IPS-15b (cell line): ENCODE measurements around the gene TEAD4.

Source experiments
- H3K27me3 ChIP-seq: one replicate; pipeline ENCODE4 v1.6.1; 2013; ENCODE audit warnings: low read length; ENCODE audit not compliant: control insufficient read depth, insufficient read depth
- H3K36me3 ChIP-seq: one replicate; pipeline ENCODE4 v1.6.1; 2013; ENCODE audit warnings: low read length; ENCODE audit not compliant: control insufficient read depth, insufficient read depth
- H3K4me1 ChIP-seq: one replicate; pipeline ENCODE4 v1.6.1; 2013; ENCODE audit warnings: mild to moderate bottlenecking, low read length; ENCODE audit not compliant: control insufficient read depth, insufficient read depth
- H3K4me3 ChIP-seq: one replicate; pipeline ENCODE4 v1.5.1; 2013; ENCODE audit warnings: low read depth, low read length
- H3K9ac ChIP-seq: one replicate; pipeline ENCODE4 v1.6.1; 2013; ENCODE audit warnings: low read depth, mild to moderate bottlenecking, low read length
- H3K9me3 ChIP-seq: one replicate; pipeline ENCODE4 v1.6.1; 2013; ENCODE audit warnings: mild to moderate bottlenecking, low read length; ENCODE audit not compliant: control insufficient read depth, insufficient read depth

Gene TEAD4

DNA sequence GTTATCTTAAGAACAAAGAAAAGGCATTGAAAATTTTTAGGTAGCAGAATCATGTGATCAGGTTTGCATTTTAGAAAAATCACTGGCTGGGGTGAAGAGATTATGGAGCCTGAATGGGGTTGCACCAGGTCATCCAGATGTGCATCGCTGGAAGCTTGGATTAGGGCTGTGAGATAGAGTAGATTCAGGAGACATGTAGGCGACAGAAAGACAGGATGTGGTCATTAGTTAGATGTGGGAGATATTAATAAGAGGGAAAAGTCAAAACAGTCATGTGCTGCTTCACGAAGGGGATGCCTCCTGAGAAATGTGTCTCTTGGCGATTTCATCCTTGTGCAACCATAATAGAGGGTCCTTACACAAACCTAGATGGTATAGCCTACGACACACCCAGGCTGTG, 25.1 kb downstream of the TEAD4 start:
- peaks cover 23% of the 10 kb centered on the region for H3K36me3 ChIP-seq
- no peak overlapping the region for H3K4me3 ChIP-seq
- no peaks in the 10 kb centered on the region for H3K27me3 ChIP-seq
- H3K4me1 ChIP-seq = no peaks in the 10 kb centered on the region
- H3K9ac ChIP-seq = no peak overlapping the region
- H3K9me3 ChIP-seq = no peaks in the 10 kb centered on the region

DNA sequence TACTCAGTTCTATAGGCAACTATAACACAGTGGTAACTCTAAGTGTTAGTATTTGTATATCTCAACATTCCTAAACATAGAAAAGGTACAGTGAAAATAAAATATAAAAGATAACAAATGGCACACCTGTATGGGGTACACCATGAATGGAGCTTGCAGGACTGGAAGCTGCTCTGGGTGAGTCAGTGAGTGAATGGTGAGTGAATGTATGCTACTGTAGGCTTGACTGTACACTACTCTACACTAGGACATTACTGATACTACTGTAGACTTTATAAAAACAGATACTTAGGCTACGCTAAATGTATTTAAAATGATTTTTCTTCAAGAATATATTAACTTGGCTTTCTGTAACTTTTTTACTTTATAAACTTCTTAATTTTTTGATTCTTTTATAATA, 25.5 kb downstream of the TEAD4 start:
- H3K27me3 ChIP-seq = no peaks in the 10 kb centered on the region
- H3K9me3 ChIP-seq = peaks cover 1% of the 10 kb centered on the region
- no peaks in the 10 kb centered on the region for H3K4me1 ChIP-seq
- H3K4me3 ChIP-seq = no peak overlapping the region
- H3K36me3 ChIP-seq = peaks cover 18% of the 10 kb centered on the region
- H3K9ac ChIP-seq = no peak overlapping the region

DNA sequence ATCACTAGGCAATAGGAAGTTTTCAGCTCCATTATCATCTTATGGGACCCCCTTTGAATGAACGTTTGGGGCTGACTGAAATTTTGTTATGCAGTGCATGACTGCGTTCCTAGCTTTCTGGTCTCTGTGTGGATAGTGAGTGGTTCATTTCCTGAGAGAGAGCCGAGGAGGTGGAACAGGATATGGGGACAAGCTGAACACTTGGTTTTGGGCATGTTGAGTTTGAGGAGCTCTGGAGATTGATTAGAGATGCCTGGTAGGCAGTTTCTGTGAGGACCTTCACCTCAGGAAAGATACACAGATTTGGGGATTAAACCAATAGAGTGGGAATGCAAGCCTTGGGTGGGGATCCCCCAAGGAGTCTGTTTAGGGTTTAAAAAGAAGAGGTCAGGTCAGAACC, 27.7 kb downstream of the TEAD4 start:
- Histone ChIP-seq H3K36me3 (peaks cover 6% of the 10 kb centered on the region), H3K9ac (no peak overlapping the region)

DNA sequence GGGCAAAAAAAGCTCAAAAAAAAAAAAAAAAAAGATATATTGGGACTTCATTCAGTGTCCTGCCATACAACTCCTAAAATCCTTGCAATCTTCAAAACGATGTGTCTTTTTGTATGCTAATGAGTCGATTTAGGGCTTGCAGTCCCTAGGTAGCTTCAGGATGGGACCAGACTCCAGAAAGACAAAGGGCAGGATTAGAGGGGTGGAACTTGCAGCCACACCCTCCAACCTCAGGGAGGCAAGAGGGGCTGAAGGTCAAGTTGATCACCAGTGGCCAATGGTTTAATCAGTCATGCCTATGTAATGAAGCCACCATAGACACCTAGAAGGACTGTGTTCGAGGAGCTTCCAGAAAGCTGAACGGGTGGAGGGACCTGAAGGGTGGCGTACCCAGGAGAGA, 29.3 kb downstream of the TEAD4 start:
- H3K4me1 ChIP-seq = no peaks in the 10 kb centered on the region
- H3K9me3 ChIP-seq = peaks cover 4% of the 10 kb centered on the region
- H3K4me3 ChIP-seq = no peak overlapping the region
- no peaks in the 10 kb centered on the region for H3K27me3 ChIP-seq
- H3K9ac ChIP-seq = no peak overlapping the region
- H3K36me3 ChIP-seq = no peaks in the 10 kb centered on the region

More for the DNA sequence above, 27.7 kb downstream of the TEAD4 start:
- Histone ChIP-seq H3K27me3 (no peaks in the 10 kb centered on the region), H3K9me3 (peaks cover 4% of the 10 kb centered on the region), H3K4me1 (no peaks in the 10 kb centered on the region), H3K4me3 (no peak overlapping the region)

DNA sequence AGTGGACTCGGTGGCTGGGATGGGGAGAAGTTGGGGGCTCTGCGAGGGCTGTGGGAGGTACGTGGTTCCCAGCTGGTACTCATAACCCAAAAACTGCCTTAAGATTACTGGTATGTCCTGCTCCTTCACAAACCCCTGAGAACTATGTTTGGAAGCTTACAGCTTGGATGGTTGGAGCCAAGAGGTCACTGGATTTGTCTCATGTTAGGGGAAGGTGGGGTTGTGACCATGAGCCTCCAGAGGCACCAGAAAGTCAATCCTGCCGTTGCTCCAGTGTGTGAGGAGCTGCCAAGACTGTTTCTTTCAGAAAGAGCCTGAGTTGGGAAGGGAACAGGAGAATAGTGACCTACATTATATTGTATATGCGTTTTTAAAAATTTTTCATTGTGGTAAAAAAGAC, 33.5 kb downstream of the TEAD4 start:
- no peak overlapping the region for H3K4me3 ChIP-seq
- H3K9ac ChIP-seq = no peak overlapping the region
- H3K36me3 ChIP-seq = peaks cover 3% of the 10 kb centered on the region
- H3K4me1 ChIP-seq = no peaks in the 10 kb centered on the region
- peaks cover 4% of the 10 kb centered on the region for H3K9me3 ChIP-seq
- no peaks in the 10 kb centered on the region for H3K27me3 ChIP-seq

DNA sequence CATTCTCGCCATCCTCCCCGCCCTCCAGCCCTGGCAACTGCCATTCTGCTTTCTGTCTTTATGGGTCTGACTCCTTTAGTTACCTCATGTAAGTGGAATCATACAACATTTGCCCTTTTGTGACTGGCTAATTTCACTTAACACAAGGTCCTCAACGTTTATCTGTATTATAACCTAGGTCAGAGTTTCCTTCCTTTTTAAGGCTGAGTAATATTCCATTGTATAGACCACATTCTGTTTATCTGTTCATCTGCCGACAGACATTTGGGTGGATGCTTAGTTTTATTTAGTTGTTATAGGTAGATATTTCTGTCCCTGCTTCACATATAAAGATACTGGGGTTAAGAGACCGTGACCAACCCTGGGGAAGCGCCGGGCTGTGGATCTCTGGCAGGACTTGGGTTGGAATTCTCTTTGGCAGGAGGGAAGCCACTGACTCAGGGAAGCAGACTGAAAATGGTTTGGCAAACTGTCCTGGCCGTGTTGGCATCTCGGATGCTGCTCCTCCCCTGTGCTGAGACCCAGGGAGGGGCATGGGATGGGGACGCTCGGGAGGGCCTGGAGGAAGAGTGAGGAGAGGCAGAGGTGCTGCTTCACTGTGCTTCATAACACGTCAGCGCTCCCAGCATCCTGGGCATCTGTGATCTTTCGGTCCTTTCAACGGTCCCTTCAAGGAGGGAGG, 38.9 kb downstream of the TEAD4 start:
- H3K4me3 ChIP-seq = no peak overlapping the region

DNA sequence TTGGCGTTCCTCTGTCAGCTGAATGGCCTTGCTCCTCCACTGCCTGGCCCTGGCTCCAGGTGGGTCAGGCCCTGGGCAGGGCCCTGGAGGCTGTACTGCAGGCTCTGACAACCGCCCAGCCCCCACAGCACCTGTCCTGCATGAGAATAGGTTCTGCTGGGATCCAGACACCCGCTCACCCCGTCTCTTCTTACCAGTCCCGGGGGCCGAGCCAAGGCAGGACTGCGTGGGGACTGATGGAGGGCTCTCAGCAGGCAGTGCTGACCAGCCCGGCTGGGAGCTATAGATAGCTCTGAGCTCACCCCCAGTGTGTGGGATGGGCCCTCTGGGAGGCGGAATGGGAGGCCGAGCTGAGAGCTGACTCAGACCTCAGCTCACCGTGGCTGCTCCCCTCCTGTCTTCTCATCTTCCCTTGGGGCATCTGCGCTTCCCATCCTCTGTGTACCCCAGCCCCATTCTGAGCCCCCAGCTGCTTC, 39.6 kb downstream of the TEAD4 start:
- no peak overlapping the region for H3K9ac ChIP-seq
- H3K4me3 ChIP-seq = peak overlapping the region; percentile 26
- no peaks in the 10 kb centered on the region for H3K9me3 ChIP-seq
- peaks cover 16% of the 10 kb centered on the region for H3K4me1 ChIP-seq
- no peaks in the 10 kb centered on the region for H3K27me3 ChIP-seq
- peaks cover 9% of the 10 kb centered on the region for H3K36me3 ChIP-seq

More for the DNA sequence above, 38.9 kb downstream of the TEAD4 start:
- Histone ChIP-seq H3K4me1 (peaks cover 16% of the 10 kb centered on the region), H3K36me3 (peaks cover 9% of the 10 kb centered on the region), H3K9ac (no peak overlapping the region), H3K9me3 (no peaks in the 10 kb centered on the region), H3K27me3 (no peaks in the 10 kb centered on the region)

DNA sequence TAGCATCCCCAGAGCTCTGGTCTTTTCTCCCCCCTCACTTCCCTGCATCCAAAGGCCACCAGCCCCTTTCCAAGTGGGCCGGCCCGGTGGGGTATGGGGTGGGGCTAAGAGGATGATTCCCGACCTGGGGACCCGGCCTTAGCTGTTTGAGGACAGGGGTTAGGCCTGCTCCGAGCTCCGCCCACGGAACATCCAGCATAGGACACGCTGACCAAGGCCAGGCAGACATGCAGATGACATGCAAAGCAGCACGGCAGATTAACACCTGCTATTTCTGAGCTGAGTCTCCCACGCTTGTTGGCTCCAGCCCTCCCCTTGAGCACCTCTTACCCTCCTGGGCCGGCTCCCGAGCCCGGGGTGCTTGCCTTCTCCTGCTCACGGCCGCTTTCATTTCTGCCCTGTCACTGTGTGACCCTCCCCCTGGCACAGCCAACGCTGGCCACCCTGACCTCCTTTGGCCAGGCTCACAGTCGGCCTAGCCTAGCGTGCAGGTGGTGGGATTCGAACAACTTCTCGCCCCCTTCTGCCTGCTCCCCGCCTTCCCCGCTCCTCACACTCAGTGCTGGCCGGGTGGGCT, 40.2 kb downstream of the TEAD4 start:
- no peak overlapping the region for H3K9ac ChIP-seq
- peaks cover 16% of the 10 kb centered on the region for H3K4me1 ChIP-seq
- H3K27me3 ChIP-seq = no peaks in the 10 kb centered on the region
- peak overlapping the region; percentile 26 for H3K4me3 ChIP-seq
- peaks cover 10% of the 10 kb centered on the region for H3K36me3 ChIP-seq
- H3K9me3 ChIP-seq = no peaks in the 10 kb centered on the region

DNA sequence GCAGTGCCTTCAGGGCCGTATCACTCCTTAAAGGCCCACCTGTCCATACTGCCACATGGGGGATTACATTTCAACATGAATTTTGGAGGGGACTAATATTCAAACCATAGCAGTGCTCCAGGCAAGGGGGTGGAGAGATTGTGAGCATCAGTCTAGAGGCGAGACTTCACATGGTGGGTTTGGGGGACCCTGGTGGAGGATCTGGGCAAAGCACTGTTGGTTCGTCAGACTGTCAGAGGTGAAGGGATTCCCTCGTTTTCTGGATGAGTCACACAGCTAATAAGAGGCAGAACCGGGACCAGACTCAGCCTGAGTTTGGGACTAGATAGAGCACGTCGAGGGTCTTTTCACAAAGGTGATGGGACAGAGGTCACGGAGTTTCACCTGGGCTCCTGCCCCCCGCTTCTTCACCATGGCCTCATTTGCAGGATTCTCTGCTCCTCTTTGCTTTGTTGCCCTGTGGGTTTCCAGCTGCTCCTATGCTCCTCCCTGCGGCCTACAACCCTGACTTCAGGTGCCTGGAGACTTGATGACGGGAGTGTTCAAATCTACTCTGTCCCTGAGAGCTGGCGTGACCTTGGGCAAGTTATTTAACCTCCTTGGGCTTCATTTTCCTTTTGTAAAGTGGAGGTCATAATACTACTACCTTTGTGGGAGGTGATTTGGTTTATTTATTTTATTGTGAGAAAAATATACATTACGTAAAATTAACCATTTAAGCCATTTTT, 41.5 kb downstream of the TEAD4 start:
- Histone ChIP-seq H3K27me3 (no peaks in the 10 kb centered on the region), H3K36me3 (peaks cover 13% of the 10 kb centered on the region), H3K4me1 (peaks cover 16% of the 10 kb centered on the region), H3K9me3 (no peaks in the 10 kb centered on the region), H3K9ac (no peak overlapping the region), H3K4me3 (no peak overlapping the region)

DNA sequence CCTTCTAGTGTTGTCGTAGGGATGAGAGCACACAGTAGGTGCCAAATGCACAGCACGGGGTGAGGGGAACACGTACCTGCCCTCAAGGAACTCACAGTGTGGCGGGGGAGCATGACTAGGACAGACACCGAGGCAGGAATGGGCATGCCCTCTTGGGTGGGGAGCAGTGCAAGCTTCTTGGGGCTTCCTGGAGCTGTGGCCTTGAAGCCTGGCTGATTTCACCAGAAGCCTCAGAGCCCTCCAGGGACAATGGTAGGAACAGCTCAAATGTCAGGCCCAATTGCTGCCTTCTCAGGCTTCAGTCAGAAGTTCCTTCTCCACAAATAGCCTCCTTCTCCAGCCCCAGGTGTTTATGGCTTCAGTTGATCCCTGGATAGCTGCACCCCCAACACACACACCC, 43.4 kb downstream of the TEAD4 start:
- H3K4me3 ChIP-seq = no peak overlapping the region
- H3K27me3 ChIP-seq = no peaks in the 10 kb centered on the region
- no peaks in the 10 kb centered on the region for H3K9me3 ChIP-seq
- H3K9ac ChIP-seq = peak overlapping the region; percentile 16
- peaks cover 15% of the 10 kb centered on the region for H3K36me3 ChIP-seq
- peaks cover 16% of the 10 kb centered on the region for H3K4me1 ChIP-seq

DNA sequence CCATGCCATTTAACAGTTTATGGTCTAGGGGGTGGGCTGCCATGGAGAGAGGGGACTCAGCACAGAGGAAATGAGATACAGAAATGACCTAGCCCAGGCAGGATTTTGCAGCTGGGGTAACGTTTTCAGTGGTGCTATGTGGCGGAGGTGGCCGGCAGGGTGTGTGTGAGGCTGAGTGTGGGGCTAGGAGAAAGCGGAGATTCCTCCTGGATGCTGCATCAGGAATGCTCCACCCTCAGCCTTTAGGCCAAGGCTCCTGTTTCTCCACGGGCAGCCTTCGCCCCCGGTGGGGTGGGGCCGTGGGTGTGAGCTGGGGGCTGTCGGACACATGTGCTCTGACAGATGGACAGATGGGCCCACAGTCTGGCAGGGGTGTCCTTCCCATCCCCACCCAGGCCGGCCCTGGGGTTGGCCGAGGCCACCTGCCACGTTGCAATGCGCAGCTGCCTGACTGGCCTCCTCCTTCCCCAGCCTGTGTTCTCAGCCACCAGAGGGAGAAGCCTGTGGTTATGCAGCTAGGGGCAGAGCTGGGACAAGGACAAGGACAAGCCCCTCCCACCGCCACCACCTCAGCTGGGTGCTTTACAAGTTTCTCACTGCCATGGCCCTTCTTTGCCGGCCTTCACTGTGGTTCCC, 44.3 kb downstream of the TEAD4 start:
- peak overlapping the region; percentile 16 for H3K9ac ChIP-seq
- peaks cover 12% of the 10 kb centered on the region for H3K4me1 ChIP-seq
- H3K9me3 ChIP-seq = no peaks in the 10 kb centered on the region

More for the DNA sequence above, 44.3 kb downstream of the TEAD4 start:
- Histone ChIP-seq H3K27me3 (no peaks in the 10 kb centered on the region), H3K36me3 (peaks cover 15% of the 10 kb centered on the region), H3K4me3 (no peak overlapping the region)
